ENCODE results near the gene MAML3. TPM values are rescaled to one million over a fixed set of nuclear protein-coding genes. Genes with fewer than 3 reads are reported as not detected.

Gene MAML3
- polyA plus RNA-seq, 1 donor = 3.9 TPM

DNA sequence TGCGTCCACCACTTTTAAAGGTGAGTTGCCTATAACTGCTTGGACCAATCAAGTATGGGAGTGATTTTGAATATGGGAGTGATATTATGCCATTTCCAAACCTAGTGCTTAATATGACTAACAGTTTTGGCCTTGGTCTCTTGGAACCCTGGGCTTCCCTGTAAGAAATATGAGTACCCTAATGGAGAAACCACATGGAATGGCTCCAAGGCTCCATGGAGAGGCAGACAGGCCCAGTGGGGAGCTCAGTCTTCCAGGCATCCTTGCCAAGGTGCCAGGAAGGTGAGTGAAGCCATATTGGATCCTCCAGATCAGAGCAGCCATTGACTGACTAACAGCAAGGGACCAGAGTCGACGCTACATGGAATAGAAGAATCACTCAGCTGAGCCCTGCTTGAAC is 53.2 kb downstream of the MAML3 start:
- DNase-seq (ENCODE audit: low read depth) = no peak

DNA sequence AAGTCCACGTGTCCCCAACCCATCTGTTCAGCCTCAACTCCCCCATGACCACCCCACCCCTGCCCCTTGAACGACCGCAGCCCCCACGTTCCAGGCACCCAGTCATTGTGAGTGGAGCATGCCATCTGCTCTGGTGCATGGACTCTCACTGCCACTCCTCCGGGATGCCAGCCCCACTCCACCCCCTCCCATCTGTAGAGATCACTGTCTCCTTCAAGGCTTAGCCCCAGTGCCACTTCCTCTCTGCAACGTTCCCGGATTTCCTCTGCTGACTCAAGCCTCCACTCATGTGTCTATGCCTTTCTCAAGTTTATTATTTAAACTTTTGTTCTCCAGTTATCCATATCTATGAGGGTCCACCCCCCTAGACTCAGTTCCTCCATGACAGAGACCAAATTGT is 54.0 kb downstream of the MAML3 start:
- DNase-seq (ENCODE audit: low read depth) = no peak

DNA sequence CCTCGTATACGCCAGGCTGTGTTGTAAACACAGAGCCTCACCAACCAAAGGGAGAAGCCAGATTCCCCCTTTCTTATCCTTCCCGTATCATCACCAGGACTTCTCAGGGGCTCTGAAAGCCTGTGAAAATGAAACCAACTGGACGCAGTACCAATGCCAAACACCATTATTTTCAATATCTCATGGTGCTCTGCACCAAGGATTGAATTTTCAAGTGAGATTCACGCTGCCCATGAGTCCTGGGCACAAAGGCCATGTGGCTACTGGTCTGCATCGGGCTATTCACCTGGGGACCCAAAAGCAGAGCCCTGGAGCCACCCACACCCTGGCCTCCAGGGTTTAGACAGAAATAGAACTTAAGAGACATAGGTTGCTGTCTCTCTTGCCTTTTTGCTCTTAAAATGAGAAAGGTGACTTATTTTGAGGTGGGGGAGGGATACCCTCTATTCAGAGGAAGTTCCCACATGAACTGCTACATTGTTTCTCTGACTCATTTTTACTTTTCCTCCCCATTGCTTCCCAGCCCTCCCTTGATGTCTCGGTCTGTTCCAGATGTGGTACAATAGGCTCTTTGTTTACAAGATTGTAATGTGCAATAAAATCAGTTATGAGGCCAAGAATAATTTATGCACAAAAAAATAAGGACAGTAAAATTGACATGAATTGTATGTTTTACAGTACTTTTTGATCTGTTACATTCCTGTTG is 55.4 kb downstream of the MAML3 start:
- no peak for DNase-seq (ENCODE audit: low read depth)

DNA sequence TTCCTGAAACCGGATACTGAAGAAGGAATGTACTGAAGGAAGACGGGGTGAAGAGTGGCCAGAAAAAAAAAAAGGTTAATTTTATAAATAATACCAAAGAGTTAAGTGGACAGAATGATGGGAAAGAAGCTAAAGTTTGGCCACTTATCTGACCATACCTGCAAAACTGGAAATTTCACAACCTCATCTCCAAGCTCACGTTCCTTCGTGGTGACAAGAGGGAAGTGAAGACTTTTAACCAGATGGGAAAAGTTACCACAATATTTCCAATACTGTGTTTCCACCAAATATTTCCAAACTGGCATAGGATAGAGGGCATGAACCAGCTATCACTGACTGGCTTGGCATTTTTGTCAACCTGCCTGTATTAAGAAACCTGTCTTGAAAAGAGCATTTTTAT is 56.4 kb downstream of the MAML3 start:
- DNase-seq (ENCODE audit: low read depth) = no peak

DNA sequence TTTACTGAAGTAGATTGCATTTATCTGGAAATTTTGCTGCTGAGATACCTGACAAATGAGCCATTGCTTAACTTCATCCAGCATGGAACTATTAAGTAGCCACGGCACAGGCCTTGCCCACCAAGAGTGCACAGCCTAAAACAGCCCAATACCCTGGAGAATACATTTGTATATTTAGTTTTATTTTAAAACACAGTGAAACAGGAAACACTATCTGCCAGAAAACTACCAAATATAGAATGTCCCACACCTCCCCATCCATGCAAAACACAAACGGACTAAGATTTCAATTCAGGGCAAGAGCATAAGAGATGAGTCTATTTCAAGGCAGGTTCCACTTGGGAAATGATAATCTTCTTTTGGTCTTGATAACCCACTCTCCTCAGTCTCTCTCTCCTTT is 57.1 kb downstream of the MAML3 start:
- DNase-seq (ENCODE audit: low read depth) = no peak

DNA sequence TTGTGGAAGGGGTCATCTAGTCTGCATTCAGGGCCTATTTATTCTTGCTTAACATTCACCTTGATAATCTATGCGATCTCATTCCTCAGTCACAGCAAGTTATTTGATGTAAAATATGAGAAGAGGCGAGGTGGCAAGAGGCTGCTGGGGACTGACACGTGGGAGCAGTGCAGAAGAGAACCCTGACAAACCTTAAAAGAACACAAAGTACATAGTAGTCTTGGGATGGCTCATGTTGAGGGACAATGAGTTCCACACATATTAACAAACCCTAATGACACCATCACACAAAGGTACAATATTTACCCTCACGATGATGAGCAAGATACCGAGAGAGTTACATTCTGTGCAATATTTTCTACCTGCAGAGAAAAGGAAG is 57.5 kb downstream of the MAML3 start:
- DNase-seq (ENCODE audit: low read depth) = no peak

DNA sequence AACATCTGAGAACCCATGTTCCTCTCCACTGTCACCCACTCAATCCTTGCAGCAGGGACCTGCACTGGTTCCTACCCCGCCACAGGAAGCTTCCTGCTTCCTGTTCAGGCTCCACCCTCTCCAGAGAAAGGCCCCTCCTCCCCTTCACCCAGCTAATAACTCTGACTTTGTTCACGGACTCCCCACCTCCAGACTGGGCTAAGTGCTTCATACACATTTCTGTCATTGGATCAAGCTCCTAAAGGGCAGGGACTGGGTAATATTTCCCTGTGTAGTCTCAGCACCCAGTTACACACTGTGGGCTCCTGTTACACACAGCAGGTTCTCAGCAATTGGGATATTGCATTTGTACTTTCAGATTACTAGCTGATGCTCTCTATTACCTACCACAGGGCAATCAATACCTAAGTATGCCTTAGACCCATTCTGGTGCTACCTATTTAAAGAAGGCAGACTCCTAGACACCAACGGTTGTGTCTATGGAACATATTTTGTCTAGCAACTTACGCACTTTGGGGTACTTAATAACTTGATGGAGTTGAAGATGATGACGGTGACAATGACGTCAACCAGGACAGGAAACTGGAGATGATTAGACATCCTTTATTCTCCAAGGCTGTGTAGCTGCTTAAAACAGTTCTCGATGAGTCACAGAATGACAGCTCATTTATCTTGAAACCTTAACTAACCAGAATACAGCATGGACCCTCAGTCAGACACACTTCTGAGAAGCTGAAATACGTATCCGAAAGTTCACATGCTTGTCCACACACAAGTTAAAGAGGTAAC is 58.1 kb downstream of the MAML3 start:
- DNase-seq (ENCODE audit: low read depth) = no peak

DNA sequence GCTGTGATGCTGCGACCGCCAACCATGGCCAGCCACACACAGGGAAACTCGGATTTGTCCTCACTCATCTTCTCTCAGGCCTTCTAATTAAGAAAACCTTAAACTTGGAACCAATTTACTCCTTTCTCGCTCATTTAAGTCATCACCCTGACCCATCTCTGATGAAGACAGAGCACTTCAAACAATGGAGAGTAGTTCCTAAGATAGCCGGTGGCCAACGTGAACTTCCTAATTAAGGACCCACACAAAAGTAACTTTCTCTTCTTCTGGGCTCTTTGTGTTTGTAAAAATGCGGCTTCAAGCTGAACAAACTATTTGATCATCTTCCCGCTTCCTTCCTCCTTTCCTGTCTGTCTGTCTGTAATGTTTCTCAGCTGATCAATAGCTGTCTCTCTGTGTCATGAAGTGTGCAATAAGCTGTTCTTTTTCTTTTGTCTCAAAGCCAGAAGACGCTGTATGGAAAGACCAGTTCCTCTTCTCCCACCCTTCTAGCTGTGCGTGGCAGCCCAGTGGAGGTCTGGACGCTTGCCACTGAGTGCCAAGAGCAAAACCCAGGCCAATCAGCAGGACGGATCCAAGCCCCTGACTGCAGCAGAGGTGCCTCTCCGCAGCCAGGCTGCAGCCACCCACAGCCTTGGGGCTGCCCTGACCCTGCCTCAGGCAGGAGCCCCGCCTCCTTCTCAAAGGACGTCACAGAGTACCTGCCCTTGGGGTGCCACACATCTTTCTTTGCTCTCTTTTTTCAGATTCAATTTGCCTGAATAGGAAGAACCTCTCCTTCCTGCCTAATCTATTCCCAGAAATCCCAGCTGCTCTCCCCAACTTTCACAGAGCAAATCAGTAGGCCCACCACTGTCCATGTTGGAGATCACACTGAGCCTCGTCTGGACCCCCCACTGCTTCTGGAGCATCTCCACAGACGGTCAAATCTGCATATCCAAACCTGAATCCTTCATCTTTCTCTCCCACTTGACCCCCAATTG is 59.3 kb downstream of the MAML3 start:
- no peak for DNase-seq (ENCODE audit: low read depth)

DNA sequence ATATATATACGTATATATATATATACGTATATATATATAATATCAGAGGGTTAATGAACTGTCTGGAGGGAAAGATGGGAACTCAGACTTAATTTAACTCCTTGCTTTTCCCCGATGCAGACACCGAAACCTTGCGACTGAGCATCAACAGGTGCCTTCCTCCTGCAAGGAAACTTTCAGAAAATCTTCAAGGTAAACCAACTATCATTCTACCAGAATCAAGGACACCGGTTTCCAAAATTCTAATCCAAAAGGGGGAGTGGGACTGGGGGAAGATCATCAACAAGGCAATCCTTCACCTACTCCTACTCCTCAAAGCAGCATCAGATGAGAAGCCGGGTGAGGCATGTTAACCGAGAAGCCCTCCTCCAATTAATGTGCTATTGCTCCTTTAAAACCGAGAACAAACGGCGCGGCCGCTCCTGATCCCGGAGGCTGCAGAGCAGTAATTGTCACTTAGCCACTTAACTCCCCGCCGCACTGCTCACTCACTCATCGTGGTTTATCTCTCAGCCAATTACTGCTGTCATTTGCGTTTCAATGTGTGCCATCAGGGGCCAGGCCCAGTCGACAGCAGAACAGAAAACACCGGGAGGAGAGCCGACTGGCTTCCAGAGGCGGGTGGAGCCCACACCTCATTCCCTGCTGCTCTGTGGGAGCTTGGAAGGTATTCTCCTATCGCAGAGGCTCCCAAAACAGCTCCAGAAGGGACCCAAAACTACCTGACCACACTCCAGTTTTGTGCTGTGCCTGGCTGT is 61.7 kb downstream of the MAML3 start:
- no peak for DNase-seq (ENCODE audit: low read depth)

DNA sequence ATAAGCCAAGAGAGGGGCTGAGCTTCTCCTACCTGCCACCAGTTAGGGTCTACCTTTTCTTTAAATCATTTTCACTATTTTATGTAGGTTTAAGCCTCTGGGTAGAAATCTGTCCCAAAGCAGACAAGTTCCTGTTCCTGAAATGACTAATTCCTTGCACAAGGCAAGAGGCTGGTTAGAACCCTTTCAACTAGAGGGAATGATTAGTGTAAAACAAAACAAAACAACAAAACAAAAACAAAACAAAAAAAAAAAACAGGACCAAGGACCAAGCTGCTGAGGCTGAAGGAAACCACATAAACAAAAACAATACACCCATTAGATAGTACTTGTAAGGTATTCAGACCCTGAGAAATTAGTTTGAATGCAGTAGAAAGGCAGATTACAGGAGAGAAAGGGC is 62.7 kb downstream of the MAML3 start:
- no peak for DNase-seq (ENCODE audit: low read depth)

DNA sequence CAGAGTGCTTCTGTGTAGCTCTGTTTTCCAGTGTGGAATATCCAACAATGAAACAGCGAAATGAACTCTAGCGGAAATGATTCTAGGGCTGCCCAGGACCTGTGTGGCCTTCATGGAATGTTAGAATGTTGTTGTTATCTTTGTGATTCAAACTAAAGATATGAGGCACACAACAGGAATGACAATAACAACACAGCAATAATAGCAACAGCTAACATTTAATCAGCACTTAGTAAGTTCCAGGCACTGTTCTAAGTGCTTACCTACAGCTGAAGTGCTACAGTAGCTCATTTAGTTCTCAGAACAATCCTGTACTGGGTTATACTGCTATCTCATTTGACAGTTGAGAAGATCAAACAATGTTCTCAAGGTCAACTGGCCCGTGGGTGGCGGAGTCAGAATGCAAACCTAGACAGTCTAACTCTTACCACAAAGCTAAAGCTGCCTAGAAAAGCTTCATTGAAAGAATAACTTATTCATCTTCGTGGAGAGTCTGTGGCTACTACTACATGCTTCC is 63.7 kb downstream of the MAML3 start:
- no peak for DNase-seq (ENCODE audit: low read depth)

DNA sequence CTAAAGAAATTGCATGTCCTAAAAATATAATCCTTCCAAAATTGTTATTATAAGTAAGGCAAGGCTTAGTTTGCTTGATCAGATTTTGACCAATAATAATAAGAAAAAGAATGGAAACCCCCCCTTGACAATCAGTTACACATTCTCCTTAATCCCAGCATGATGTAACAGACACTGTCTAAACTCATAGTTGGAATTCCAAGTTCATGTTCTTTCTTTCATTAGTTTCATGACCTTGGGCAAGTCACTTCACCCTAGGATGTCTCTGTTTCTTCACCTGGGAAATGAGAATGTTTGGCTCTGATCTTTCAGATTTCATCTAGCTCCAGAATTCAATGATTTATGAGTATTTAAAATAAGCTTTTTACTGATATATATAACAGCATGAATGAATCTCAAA is 64.8 kb downstream of the MAML3 start:
- DNase-seq (ENCODE audit: low read depth) = no peak

DNA sequence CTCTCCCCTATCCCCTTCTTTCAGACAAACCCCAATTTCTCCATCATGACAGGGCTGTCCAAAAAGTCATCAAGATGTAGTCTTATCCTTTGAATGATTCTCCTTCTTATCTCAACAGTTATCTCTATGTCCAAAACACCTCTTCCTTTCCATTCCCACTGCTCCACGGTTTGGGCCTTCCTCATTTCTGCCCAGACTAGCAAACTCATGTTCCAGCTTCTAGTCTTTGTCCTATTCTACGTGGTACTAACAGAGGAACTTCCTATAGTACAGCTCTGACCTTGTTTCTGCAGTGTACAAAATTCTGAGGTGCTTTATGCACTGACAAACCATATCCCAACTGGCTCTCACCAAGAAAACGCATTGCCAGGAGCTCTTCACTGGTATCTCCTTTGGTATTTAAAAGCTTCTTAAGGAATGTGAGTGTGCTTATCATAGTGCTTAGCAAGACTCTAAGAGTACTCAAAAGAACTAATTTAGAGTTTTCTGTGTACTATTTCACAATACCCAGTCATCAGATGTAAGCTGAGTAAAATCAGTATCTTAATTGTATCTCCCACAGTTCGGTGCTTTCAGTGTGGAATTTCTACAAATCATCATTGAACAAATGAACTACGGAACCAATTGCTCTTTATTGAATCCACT is 65.5 kb downstream of the MAML3 start:
- DNase-seq (ENCODE audit: low read depth) = no peak

DNA sequence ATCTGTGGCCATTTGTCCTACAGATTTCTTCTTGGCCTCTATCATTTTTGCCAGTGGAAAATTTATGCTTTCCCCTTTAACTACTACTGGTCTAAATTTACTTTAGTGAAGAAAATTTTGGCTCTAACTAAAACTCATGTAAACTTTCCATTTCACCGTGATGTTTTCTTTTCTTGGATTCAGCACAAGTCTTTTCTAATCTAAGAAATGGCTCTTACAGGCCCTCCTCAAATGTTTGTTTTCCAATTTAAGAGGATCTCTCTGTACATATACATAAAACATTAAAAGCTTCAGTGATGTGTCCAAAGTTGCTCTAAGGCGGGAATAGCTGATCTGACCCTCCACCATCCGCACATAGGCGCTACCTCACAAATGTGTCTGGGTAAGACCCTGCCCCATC is 68.1 kb downstream of the MAML3 start:
- no peak for DNase-seq (ENCODE audit: low read depth)

DNA sequence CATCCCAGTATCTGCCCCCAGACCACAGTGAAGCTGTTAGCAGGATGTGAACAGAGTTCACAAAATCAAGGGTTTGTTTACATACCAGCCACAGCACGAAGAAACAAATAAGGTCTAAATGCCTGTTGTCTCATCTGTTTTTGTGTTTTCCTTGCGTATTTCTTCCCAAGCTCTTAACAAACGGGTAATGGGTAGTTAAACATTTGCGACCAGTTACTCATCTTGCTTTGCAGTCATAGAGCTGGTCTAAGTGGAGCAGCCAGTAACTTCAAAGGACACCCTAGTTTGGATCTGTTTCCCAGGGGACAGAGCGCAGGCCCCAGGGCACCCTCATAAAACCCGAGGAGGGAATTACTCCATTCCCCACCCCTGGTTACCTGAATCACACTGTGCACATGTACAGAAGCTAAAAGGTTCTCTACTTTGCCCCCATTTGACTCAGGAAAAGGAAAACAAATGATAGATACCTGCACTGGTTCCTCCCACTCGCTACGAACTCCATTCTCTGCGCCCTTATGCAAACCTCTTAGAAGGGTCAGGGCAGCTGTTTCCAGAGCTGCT is 68.8 kb downstream of the MAML3 start:
- DNase-seq (ENCODE audit: low read depth) = no peak

DNA sequence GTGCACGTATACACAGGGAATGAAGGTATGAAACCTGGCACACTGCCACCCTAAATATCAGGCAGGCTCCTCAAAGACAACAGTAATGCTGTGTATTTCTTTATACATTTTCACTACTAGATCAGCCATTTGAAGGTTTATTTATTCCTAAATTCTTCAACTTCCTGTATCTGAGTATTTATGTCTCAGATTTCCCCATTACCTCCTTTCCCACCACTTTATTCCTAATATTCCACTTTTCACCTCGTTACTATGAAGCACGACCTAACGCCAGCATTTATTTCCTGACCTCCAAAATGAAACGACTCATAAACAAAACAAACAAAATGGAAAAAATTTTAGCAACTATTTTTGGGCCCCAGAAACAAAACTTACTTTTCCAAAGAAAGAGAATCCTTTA is 69.6 kb downstream of the MAML3 start:
- no peak for DNase-seq (ENCODE audit: low read depth)

DNA sequence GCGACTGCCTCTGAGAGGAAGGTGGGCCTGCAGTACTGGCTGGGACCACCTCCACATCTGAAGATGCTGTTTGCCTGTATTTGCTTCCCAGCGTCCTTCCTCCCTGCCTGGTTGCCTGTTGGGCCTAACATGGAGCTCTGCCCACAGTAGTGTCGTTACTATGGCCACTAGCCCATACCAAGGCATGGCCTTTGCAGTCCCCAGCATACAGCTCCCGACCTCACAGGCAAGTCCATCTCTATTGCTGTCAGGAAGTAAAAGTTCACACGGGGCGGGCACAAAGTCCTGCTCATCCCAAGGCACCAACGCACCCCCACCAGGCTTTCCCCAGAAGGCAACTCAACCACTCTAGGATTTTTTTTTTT is 71.6 kb downstream of the MAML3 start:
- no peak for DNase-seq (ENCODE audit: low read depth)

DNA sequence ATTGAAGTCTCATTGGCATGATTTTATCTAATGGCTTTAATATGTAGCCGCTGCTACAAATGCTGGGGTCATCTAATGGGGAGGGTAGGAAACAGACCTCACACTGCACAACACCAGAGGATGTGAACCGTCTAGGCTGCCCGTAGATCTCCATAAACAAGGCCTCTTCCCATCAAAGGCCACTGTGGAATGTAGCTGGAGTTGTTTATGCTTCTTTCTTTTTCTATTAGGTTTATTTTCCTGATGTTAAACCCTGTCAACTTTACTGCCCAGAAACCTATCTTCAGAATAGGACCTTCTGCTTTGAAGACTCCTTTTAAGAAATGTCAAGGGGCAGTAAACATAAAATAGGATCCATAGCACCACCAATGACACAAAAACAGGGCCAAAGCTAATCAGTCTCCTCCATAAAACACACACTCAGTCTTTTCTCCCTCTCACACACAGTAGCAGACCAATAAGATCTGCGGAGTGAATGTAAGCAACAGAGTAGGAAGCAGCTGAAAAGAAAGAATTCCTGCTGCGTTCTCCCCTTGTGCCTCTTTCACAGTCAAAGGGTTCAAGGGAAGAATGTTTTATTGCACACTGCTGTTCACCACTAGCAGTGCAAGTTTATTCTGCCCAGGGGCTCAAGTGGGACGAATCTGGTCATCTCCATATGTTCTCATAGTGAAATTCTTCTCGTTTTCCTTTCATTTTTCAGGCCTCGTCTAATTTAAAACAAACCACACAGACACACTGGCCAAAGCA is 72.2 kb downstream of the MAML3 start:
- DNase-seq (ENCODE audit: low read depth) = no peak

DNA sequence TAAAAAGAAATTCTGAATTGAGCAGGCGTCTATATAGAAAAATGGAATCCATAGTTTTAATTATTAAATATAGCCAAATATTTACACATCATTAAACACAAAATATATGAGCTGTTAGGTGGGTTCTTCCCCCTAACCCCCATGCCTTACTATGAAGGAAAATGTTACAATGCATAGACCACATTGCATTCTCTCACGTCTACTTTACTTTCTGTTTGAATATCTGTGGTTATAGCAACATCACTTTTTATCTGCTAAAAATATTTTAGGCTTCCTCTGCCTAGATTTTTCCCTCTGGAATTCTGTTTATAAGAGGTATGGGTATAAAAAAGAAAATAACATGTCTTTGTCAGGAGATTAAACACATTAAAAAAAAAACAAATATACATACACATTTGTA is 73.1 kb downstream of the MAML3 start:
- DNase-seq (ENCODE audit: low read depth) = no peak

DNA sequence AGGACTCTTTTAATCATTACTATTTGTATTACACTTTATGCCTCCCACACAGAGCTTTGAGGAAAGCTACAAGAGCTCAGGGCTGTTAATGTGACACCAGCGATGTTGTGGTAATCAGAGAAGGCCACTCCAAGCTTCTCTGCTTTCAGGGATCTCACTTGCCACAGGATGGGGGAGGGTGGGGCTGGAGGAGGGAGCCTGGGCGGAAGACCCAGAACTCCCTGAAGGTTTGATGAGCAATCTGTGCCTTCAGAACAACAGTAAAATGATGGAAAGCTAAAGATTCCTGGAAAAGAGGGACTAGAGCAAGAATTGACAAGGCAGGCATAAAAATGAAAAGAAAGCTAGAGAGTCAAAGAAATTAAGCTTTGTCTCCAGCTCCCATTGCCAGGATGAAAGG is 75.6 kb downstream of the MAML3 start:
- DNase-seq (ENCODE audit: low read depth) = no peak
